Uterus (tissue), 4 donors: ENCODE measurements around the gene GHR. TPM values are rescaled to one million over a fixed set of nuclear protein-coding genes. Genes with fewer than 3 reads are reported as not detected.

Experiments
- DNase-seq, 2 donors: peaks; one replicate each; pipeline ENCODE4 v3.0.0-alpha.2; 2019 to 2020
- H3K27ac ChIP-seq, 2 donors: fragments of 200-600 bp; sonication (generic); 1 replicate in 1 of 2; 2 replicates in 1 of 2; pipeline ENCODE4 v1.5.1; 2016 to 2018
- H3K27me3 ChIP-seq, 2 donors: fragments of 200-600 bp; sonication (generic); one replicate each; pipeline ENCODE4 v1.5.1; 2018 to 2019; ENCODE audit warnings: control low read depth in 1 of 2
- H3K36me3 ChIP-seq, 2 donors: fragments of 200-600 bp; sonication (generic); one replicate each; pipeline ENCODE4 v1.5.1; 2019; ENCODE audit warnings: control low read depth in 1 of 2
- H3K4me1 ChIP-seq, 2 donors: fragments of 200-600 bp; sonication (generic); one replicate each; pipeline ENCODE4 v1.5.1; 2018 to 2019; ENCODE audit warnings: control low read depth in 1 of 2
- H3K4me3 ChIP-seq, 2 donors: fragments of 200-600 bp; sonication (generic); 1 replicate in 1 of 2; 2 replicates in 1 of 2; pipeline ENCODE4 v1.5.1; 2018 to 2019; ENCODE audit warnings: mild to moderate bottlenecking in 1 of 2
- H3K9me3 ChIP-seq, 2 donors: fragments of 200-600 bp; sonication (generic); one replicate each; pipeline ENCODE4 v1.5.1; 2019; ENCODE audit warnings: control low read depth in 1 of 2
- CTCF ChIP-seq, 4 experiments: fragments of 200-600 bp in 2 of 4; fragments of 450-650 bp in 2 of 4; sonication (generic) in 2 of 4; IDR thresholded peaks; one replicate each; pipeline ENCODE4 v1.5.1; 2016 to 2019; ENCODE audit warnings: antibody characterized with exemption in 4 of 4, mild to moderate bottlenecking in 2 of 4, moderate library complexity in 1 of 4
- POLR2A ChIP-seq, 2 donors: fragments of 450-650 bp; IDR thresholded peaks; one replicate each; pipeline ENCODE4 v1.6.1; 2016; ENCODE audit warnings: antibody characterized with exemption in 2 of 2, mild to moderate bottlenecking in 1 of 2, moderate library complexity in 1 of 2
- intact Hi-C: fragments of 100-400 bp; cut with DNase I; formaldehyde crosslinking; loops from one replicate; pipeline ENCODE4 v1.15.1; 2023; ENCODE audit warnings: low total_unique reads
- total RNA-seq, 4 donors: library from RNA; depleted of rRNA in 3 of 4; stranded (reverse); fragments of >200 nt in 3 of 4; gene quantifications; one replicate each; pipeline versions ENCODE4 v1.1.0 to v1.2.4, GENCODE V29; 2014 to 2023
- donor health status: DM: yes; HTN: yes; CAD: no.

The GHR gene
- total RNA-seq, 4 donors from 2014 or later, result 1.8 to 19.7 (median 5.6) TPM

- Histone ChIP-seq H3K4me1 (no peaks in the 10 kb centered on the region), H3K36me3 (no peaks in the 10 kb centered on the region), H3K4me3 (no peak overlapping the region), H3K9me3 (no peaks in the 10 kb centered on the region), H3K27me3 (no peaks in the 10 kb centered on the region), H3K27ac (no peak overlapping the region)
- no peak for DNase-seq
- TF ChIP-seq POLR2A (IDR thresholded peaks at IDR 0.05), result no peak
- TF ChIP-seq CTCF (IDR thresholded peaks at IDR 0.05), result no peak
- intact Hi-C loops, result no loop called here
These were observed 344.9 kb downstream of the GHR start for GRCh38 chr5:42768106-42768504.

- no peak for DNase-seq
- Histone ChIP-seq H3K27ac (no peak overlapping the region), H3K9me3 (no peaks in the 10 kb centered on the region), H3K27me3 (no peaks in the 10 kb centered on the region), H3K4me1 (no peaks in the 10 kb centered on the region), H3K36me3 (no peaks in the 10 kb centered on the region), H3K4me3 (no peak overlapping the region)
- TF ChIP-seq POLR2A (IDR thresholded peaks at IDR 0.05) (no peak), CTCF (IDR thresholded peaks at IDR 0.05) (no peak)
- intact Hi-C loops, result no loop called here
These were observed 346.8 kb downstream of the GHR start for GRCh38 chr5:42770003-42770402.
